SK-N-SH (cell line): Measurements from ENCODE around the gene ATG7. TPM values are rescaled to one million over a fixed set of nuclear protein-coding genes. Genes with fewer than 3 reads are reported as not detected.

Experiments
- CTCF ChIA-PET: fragments of 300-600, 350-600 bp; formaldehyde crosslinking; extraction: SDS; loops from one replicate; lab custom pipeline; 2021; lab: Yijun Ruan, JAX
- POLR2A ChIA-PET: fragments of 350-600 bp; sonication (Branson Sonifier 250); formaldehyde crosslinking; extraction: SDS; loops from one replicate; lab custom pipeline; 2020; ENCODE audit warnings: antibody characterized with exemption, inconsistent platforms; lab: Yijun Ruan, JAX
- DNase-seq: peaks from one replicate; pipeline ENCODE4 v3.0.0; 2012
- H2AFZ ChIP-seq: fragments of 200-600 bp; sonication (generic); 2 replicates; pipeline ENCODE4 v1.8.1; 2016; ENCODE audit warnings: antibody characterized with exemption, mild to moderate bottlenecking, low read depth
- H3F3A ChIP-seq: fragments of 200-600 bp; sonication (generic); replicated peaks from 2 replicates; pipeline ENCODE3; 2016; ENCODE audit warnings: antibody characterized with exemption, mild to moderate bottlenecking; ENCODE audit not compliant: insufficient read depth
- H3K27ac ChIP-seq, 2 experiments: fragments of 200-500 bp in 1 of 2; fragments of 200-600 bp in 1 of 2; sonication (Bioruptor generic) in 1 of 2; sonication (generic), shearing (Covaris generic) in 1 of 2; 2 replicates each; pipeline versions ENCODE4 v1.5.1 to v1.6.1; 2014 to 2016; ENCODE audit warnings: low read depth in 2 of 2, inconsistent platforms in 1 of 2, low read length in 1 of 2, mild to moderate bottlenecking in 1 of 2, mixed read lengths in 1 of 2
- H3K27me3 ChIP-seq: fragments of 200-600 bp; sonication (generic), shearing (Covaris generic); 2 replicates; pipeline ENCODE4 v1.6.1; 2016; ENCODE audit warnings: mixed run types; ENCODE audit not compliant: insufficient read depth
- H3K36me3 ChIP-seq, 2 experiments: fragments of 200-500 bp in 1 of 2; fragments of 200-600 bp in 1 of 2; sonication (Bioruptor generic) in 1 of 2; sonication (generic) in 1 of 2; replicated peaks in 1 of 2; 2 replicates each; pipeline versions ENCODE3 to v1.5.1; 2014 to 2016; ENCODE audit warnings: low read length in 1 of 2, mild to moderate bottlenecking in 1 of 2; ENCODE audit not compliant: insufficient read depth in 2 of 2, control insufficient read depth in 1 of 2
- H3K4me1 ChIP-seq, 2 experiments: fragments of 200-500 bp in 1 of 2; fragments of 200-600 bp in 1 of 2; sonication (Bioruptor generic) in 1 of 2; sonication (generic), shearing (Covaris generic) in 1 of 2; 2 replicates each; pipeline versions ENCODE4 v1.5.1 to v1.6.1; 2014 to 2016; ENCODE audit warnings: low read depth in 1 of 2, low read length in 1 of 2, mixed run types in 1 of 2; ENCODE audit not compliant: insufficient read depth in 2 of 2, control insufficient read depth in 1 of 2
- H3K4me2 ChIP-seq: fragments of 200-600 bp; sonication (generic), shearing (Covaris generic); 2 replicates; pipeline ENCODE4 v1.6.1; 2017; ENCODE audit warnings: mixed run types
- H3K4me3 ChIP-seq, 2 experiments: fragments of 200-500 bp in 1 of 2; fragments of 200-600 bp in 1 of 2; sonication (Bioruptor generic) in 1 of 2; sonication (generic), shearing (Covaris generic) in 1 of 2; 2 replicates each; pipeline versions ENCODE4 v1.5.1 to v1.8.1; 2014 to 2016; ENCODE audit warnings: low read depth in 2 of 2, inconsistent platforms in 1 of 2, low read length in 1 of 2, mild to moderate bottlenecking in 1 of 2, mixed read lengths in 1 of 2, moderate library complexity in 1 of 2
- H3K79me2 ChIP-seq: fragments of 200-600 bp; sonication (generic); 2 replicates; pipeline ENCODE4 v1.8.1; 2017; ENCODE audit warnings: mild to moderate bottlenecking; ENCODE audit not compliant: insufficient read depth
- H3K9ac ChIP-seq: fragments of 200-600 bp; sonication (generic); 2 replicates; pipeline ENCODE4 v1.6.1; 2017; ENCODE audit warnings: mixed run types
- H3K9me2 ChIP-seq: fragments of 200-600 bp; sonication (generic); 2 replicates; pipeline ENCODE4 v1.6.1; 2017; ENCODE audit warnings: mixed run types
- H3K9me3 ChIP-seq: fragments of 200-600 bp; sonication (generic); 2 replicates; pipeline ENCODE4 v1.6.1; 2017; ENCODE audit warnings: mixed run types, mild to moderate bottlenecking, moderate library complexity
- H4K20me1 ChIP-seq: fragments of 200-600 bp; sonication (generic); 2 replicates; pipeline ENCODE4 v1.6.1; 2017; ENCODE audit warnings: mild to moderate bottlenecking, mixed run types; ENCODE audit not compliant: insufficient read depth
- CTCF ChIP-seq: fragments of 200-600 bp; sonication (generic); IDR thresholded peaks from 2 replicates; pipeline ENCODE4 v1.6.1; 2017; ENCODE audit warnings: antibody characterized with exemption, mild to moderate bottlenecking, moderate library complexity
- ELF1 ChIP-seq: IDR thresholded peaks from 2 replicates; pipeline ENCODE4 v1.4.0; 2012
- EZH2phosphoT487 ChIP-seq: fragments of 200-600 bp; sonication (generic); IDR thresholded peaks from 2 replicates; pipeline ENCODE4 v1.6.1; 2017; ENCODE audit warnings: low read depth, mixed run types, mild to moderate bottlenecking, antibody characterized with exemption, moderate library complexity, borderline replicate concordance
- FOXM1 ChIP-seq: IDR thresholded peaks from 2 replicates; pipeline ENCODE4 v1.4.0; 2012; ENCODE audit warnings: low read depth, mild to moderate bottlenecking
- GABPA ChIP-seq: IDR thresholded peaks from 2 replicates; pipeline ENCODE4 v1.4.0; 2012; ENCODE audit warnings: low read depth, mild to moderate bottlenecking
- GATA2 ChIP-seq: sonication (generic); formaldehyde crosslinking; IDR thresholded peaks from 2 replicates; pipeline ENCODE4 v1.5.0; 2020; ENCODE audit warnings: mild to moderate bottlenecking, missing genetic modification reagents
- MXI1 ChIP-seq: IDR thresholded peaks from 2 replicates; pipeline ENCODE4 v1.6.1; 2012; ENCODE audit warnings: mild to moderate bottlenecking, low read depth, low read length, improper control_type of control experiment
- NFIC ChIP-seq: IDR thresholded peaks from 2 replicates; pipeline ENCODE4 v1.4.0; 2012; ENCODE audit warnings: borderline replicate concordance
- NRF1 ChIP-seq: IDR thresholded peaks from 2 replicates; pipeline ENCODE4 v1.6.1; 2012; ENCODE audit warnings: low read depth, mild to moderate bottlenecking, low read length
- PBX3 ChIP-seq: IDR thresholded peaks from 2 replicates; pipeline ENCODE4; 2012
- RAD21 ChIP-seq: IDR thresholded peaks from 2 replicates; pipeline ENCODE4 v1.6.1; 2012; ENCODE audit warnings: mild to moderate bottlenecking, low read length
- RCOR1 ChIP-seq: fragments of 150-350 bp; IDR thresholded peaks from 2 replicates; pipeline ENCODE4 v1.6.1; 2017; ENCODE audit warnings: antibody characterized with exemption, low read length
- RFX5 ChIP-seq: IDR thresholded peaks from 2 replicates; pipeline ENCODE4 v1.6.1; 2012; ENCODE audit warnings: mild to moderate bottlenecking, improper control_type of control experiment, low read length
- RXRA ChIP-seq: IDR thresholded peaks from 2 replicates; pipeline ENCODE4 v1.4.0; 2012; ENCODE audit warnings: low read depth, mild to moderate bottlenecking, borderline replicate concordance
- SIN3A ChIP-seq: IDR thresholded peaks from 2 replicates; pipeline ENCODE4 v1.6.1; 2012; ENCODE audit warnings: low read depth, mild to moderate bottlenecking, low read length, moderate library complexity, borderline replicate concordance
- SMC3 ChIP-seq: IDR thresholded peaks from 2 replicates; pipeline ENCODE4 v1.6.1; 2012; ENCODE audit warnings: low read depth, low read length, improper control_type of control experiment
- TAF1 ChIP-seq: IDR thresholded peaks from 2 replicates; pipeline ENCODE4 v1.6.1; 2012; ENCODE audit warnings: low read depth, mild to moderate bottlenecking, low read length, moderate library complexity, borderline replicate concordance
- TCF12 ChIP-seq: IDR thresholded peaks from 2 replicates; pipeline ENCODE4 v1.4.0; 2012
- TEAD4 ChIP-seq: IDR thresholded peaks from 2 replicates; pipeline ENCODE4 v1.4.0; 2012; ENCODE audit warnings: mild to moderate bottlenecking, borderline replicate concordance; ENCODE audit not compliant: insufficient read depth
- USF1 ChIP-seq: IDR thresholded peaks from 2 replicates; pipeline ENCODE4 v1.4.0; 2012; ENCODE audit warnings: low read depth, borderline replicate concordance
- YY1 ChIP-seq: IDR thresholded peaks from 2 replicates; pipeline ENCODE4 v1.4.0; 2012; ENCODE audit warnings: low read depth, mild to moderate bottlenecking
- ZBTB33 ChIP-seq: IDR thresholded peaks from 2 replicates; pipeline ENCODE4 v1.4.0; 2012; ENCODE audit warnings: low read depth, borderline replicate concordance
- WGBS: methylation state at CpG from one replicate; pipeline ENCODE4 v1.1.6; 2017; ENCODE audit warnings: low lambda C conversion rate; 5-methylcytosine and 5-hydroxymethylcytosine counted together
- polyA plus RNA-seq, 3 experiments: library from polyadenylated mRNA; depleted of rRNA; stranded (reverse); fragments of >200 nt; gene quantifications; 2 replicates each; pipeline ENCODE4 v1.2.3, GENCODE V29; 2012

ATG7 gene
- polyA plus RNA-seq, 1 of the 3 experiments (the other 2 are of a cell fraction): 29.5 TPM

- no peak for TF ChIP-seq RCOR1
- no peak for TF ChIP-seq YY1
- no peak for TF ChIP-seq RFX5
- no peak for TF ChIP-seq ELF1
- no peak for TF ChIP-seq USF1
- no peak for TF ChIP-seq SIN3A
- Histone ChIP-seq H3K4me2 (peak overlapping the region; percentile 2; the same call in 1 of the 2 replicates), H4K20me1 (peaks cover 85% of the 10 kb centered on the region), H3K27me3 (no peaks in the 10 kb centered on the region), H3F3A (peaks cover 50% of the 10 kb centered on the region), H3K9ac (no peak overlapping the region), H3K4me3 (no peak overlapping the region), H3K9me2 (no peaks in the 10 kb centered on the region), H3K27ac (peak overlapping the region in 1 of 2 experiments; percentile 82; a peak in 2 of 4 replicates), H3K4me1 (peaks cover 6 to 47% of the 10 kb centered on the region in 2 experiments; a peak in 3 of 4 replicates), H2AFZ (no peak overlapping the region), H3K9me3 (no peaks in the 10 kb centered on the region), H3K79me2 (peaks cover 81% of the 10 kb centered on the region), H3K36me3 (peaks cover 16 to 26% of the 10 kb centered on the region in 2 experiments)
- CTCF ChIA-PET: interaction anchor here (0.7 kb wide), 1 partner anchor 11 kb away, joined by 3 read pairs; no protein-coding TSS in a partner anchor
- POLR2A ChIA-PET: no interaction called here
- DNase-seq: no peak
- WGBS: 96% methylated on average over 5 of the region's 5 CpGs
Measured at GRCh38 chr3:11602886-11603527, 330.8 kb downstream of the ATG7 start.

- 81% methylated on average over 9 of the region's 9 CpGs for WGBS
- no peak for TF ChIP-seq FOXM1
- no peak for TF ChIP-seq TCF12
- TF ChIP-seq GATA2: no peak
- no peak for TF ChIP-seq TEAD4
- no peak for TF ChIP-seq TAF1
- no peak for TF ChIP-seq RAD21
- no peak for TF ChIP-seq PBX3
- TF ChIP-seq EZH2phosphoT487: no peak
- no peak for TF ChIP-seq NRF1
- no peak for TF ChIP-seq SMC3
- no peak for TF ChIP-seq RCOR1
- TF ChIP-seq ZBTB33: no peak
- TF ChIP-seq CTCF: no peak
- TF ChIP-seq NFIC: no peak
- no peak for TF ChIP-seq GABPA
- TF ChIP-seq RXRA: no peak
- TF ChIP-seq MXI1: no peak
- TF ChIP-seq SIN3A: no peak
Measured at GRCh38 chr3:11603628-11604027, 331.4 kb downstream of the ATG7 start.

More at GRCh38 chr3:11603628-11604027, 331.4 kb downstream of the ATG7 start:
- H3K9me3 ChIP-seq: no peaks in the 10 kb centered on the region
- peaks cover 55% of the 10 kb centered on the region for H3F3A ChIP-seq
- peaks cover 16 to 22% of the 10 kb centered on the region in 2 experiments for H3K36me3 ChIP-seq
- H3K4me1 ChIP-seq: peaks cover 6 to 53% of the 10 kb centered on the region in 2 experiments; a peak in 3 of 4 replicates
- H3K4me2 ChIP-seq: peak overlapping the region; percentile 2
- ChIA-PET CTCF (interaction anchor here (0.7 kb wide), 1 partner anchor 10 kb away, joined by 3 read pairs; no protein-coding TSS in a partner anchor), POLR2A (no interaction called here)
- H3K9ac ChIP-seq: no peak overlapping the region
- no peak overlapping the region for H2AFZ ChIP-seq
- H4K20me1 ChIP-seq: peaks cover 87% of the 10 kb centered on the region
- no peak overlapping the region for H3K4me3 ChIP-seq
- H3K9me2 ChIP-seq: no peaks in the 10 kb centered on the region
- no peaks in the 10 kb centered on the region for H3K27me3 ChIP-seq
- peaks cover 81% of the 10 kb centered on the region for H3K79me2 ChIP-seq
- peak overlapping the region in 1 of 2 experiments; percentile 82; a peak in 2 of 4 replicates for H3K27ac ChIP-seq
- no peak for DNase-seq
